ENCODE results near the gene FST. TPM values are rescaled to one million over a fixed set of nuclear protein-coding genes. Genes with fewer than 3 reads are reported as not detected.

FST gene
- total and polyA plus RNA-seq, 4 donors = 1.5 to 3.9 (median 2.6) TPM

Other genes starting within 250 kb of the FST start
- 10 to 100 TPM; 45.7 to 96.1 TPM for gene NDUFS4, start 80.0 kb downstream of the FST start, total RNA-seq
- 10 to 100 TPM; 60.1 to 63.5 TPM for gene NDUFS4, start 80.0 kb downstream of the FST start, polyA plus RNA-seq